K562 (cell line): ENCODE data around the gene PRKCB. TPM values are rescaled to one million over a fixed set of nuclear protein-coding genes. Genes with fewer than 3 reads are reported as not detected.
A peak's percentile ranks its signal among the peaks of the same experiment; 100 is the strongest.

ENCODE experiments used
- microRNA-seq: library from miRNA; unstranded; fragments of <30 nt; microRNA quantifications from one replicate; pipeline ENCODE4, GENCODE V29; 2018; ENCODE audit warnings: borderline microRNAs expressed
- polyA plus RNA-seq, 8 experiments: library from polyadenylated mRNA; depleted of rRNA in 4 of 8; stranded (reverse) in 5 of 8; unstranded in 3 of 8; fragments of >200 nt; fragmentation: Nextera tagmentation in 2 of 8; fragmentation: Illumina TruSeq in 1 of 8; extraction: Ambion mirVana in 2 of 8; extraction: Trizol in 1 of 8; gene quantifications; 2 replicates each; pipeline versions ENCODE4 v1.2.1 to v1.2.3, GENCODE V29; 2011 to 2014; ENCODE audit warnings: inconsistent platforms in 1 of 8, missing spikeins in 1 of 8
- small RNA-seq: library from RNA; depleted of rRNA; stranded (forward); fragments of <200 nt; gene quantifications from one replicate; pipeline ENCODE3, GENCODE V24; 2014
- total RNA-seq, 7 experiments: library from RNA; depleted of rRNA in 6 of 7; stranded (reverse); fragments of >200 nt in 6 of 7; fragmentation: Illumina TruSeq in 2 of 7; extraction: Trizol in 2 of 7; gene quantifications; 2 replicates each; pipeline versions ENCODE4 v1.2.1 to v1.2.3, GENCODE V29; 2011 to 2021; ENCODE audit warnings: low replicate concordance in 1 of 7

Gene PRKCB
- total and polyA plus RNA-seq, 9 of the 15 experiments (the other 6 are each of a cell fraction or from before 2014, with no cell fraction given): 49.9 to 276 (median 148) TPM

Small RNAs within 50 kb of the gene (microRNA-seq; reads per million reads assigned to microRNA genes)
- 0.46 reads per million for gene MIR1273H

Small RNAs within 50 kb of the gene (small RNA-seq; reads per million reads assigned to genes)
- gene MIR1273H: 1.9 reads per million, percentile 80 among the genes with 10 or more reads in this experiment

Other genes starting within 250 kb of the PRKCB start
- 355 and 382 TPM in 2 replicates for gene NDUFAB1, start 239.7 kb upstream of the PRKCB start, total RNA-seq (2014; rRNA removed)
- gene NDUFAB1, start 239.7 kb upstream of the PRKCB start, total RNA-seq (2014; rRNA removed; fragmentation: Illumina TruSeq; extraction: Trizol): 234 and 245 TPM in 2 replicates
- gene NDUFAB1, start 239.7 kb upstream of the PRKCB start, total RNA-seq (2015; rRNA removed; fragmentation: Illumina TruSeq; extraction: Trizol): 215 and 235 TPM in 2 replicates
- gene NDUFAB1, start 239.7 kb upstream of the PRKCB start, total RNA-seq (2021): 238 and 260 TPM in 2 replicates
- gene NDUFAB1, start 239.7 kb upstream of the PRKCB start, polyA plus RNA-seq (2011; rRNA removed): 246 and 317 TPM in 2 replicates
- 143 and 182 TPM in 2 replicates for gene NDUFAB1, start 239.7 kb upstream of the PRKCB start, polyA plus RNA-seq (2014; fragmentation: Illumina TruSeq; extraction: Trizol)
- gene NDUFAB1, start 239.7 kb upstream of the PRKCB start, polyA plus RNA-seq (2014; fragmentation: Nextera tagmentation; extraction: Ambion mirVana): 100 to 1,000 TPM; 123 to 240 TPM
- 481 and 558 TPM in 2 replicates for gene NDUFAB1, start 239.7 kb upstream of the PRKCB start, polyA plus RNA-seq (2014; rRNA removed)
- gene PALB2, start 194.7 kb upstream of the PRKCB start, total RNA-seq (2014; rRNA removed): 11.5 and 14.0 TPM in 2 replicates
- gene PALB2, start 194.7 kb upstream of the PRKCB start, total RNA-seq (2014; rRNA removed; fragmentation: Illumina TruSeq; extraction: Trizol): 22.5 and 26.7 TPM in 2 replicates
- gene PALB2, start 194.7 kb upstream of the PRKCB start, total RNA-seq (2015; rRNA removed; fragmentation: Illumina TruSeq; extraction: Trizol): 22.2 and 25.8 TPM in 2 replicates
- gene PALB2, start 194.7 kb upstream of the PRKCB start, total RNA-seq (2021): 16.5 and 17.9 TPM in 2 replicates
- gene PALB2, start 194.7 kb upstream of the PRKCB start, polyA plus RNA-seq (2011; rRNA removed): 12.5 and 14.9 TPM in 2 replicates
- gene PALB2, start 194.7 kb upstream of the PRKCB start, polyA plus RNA-seq (2014; fragmentation: Illumina TruSeq; extraction: Trizol): 15.0 and 19.1 TPM in 2 replicates
- 10 to 100 TPM in 1 of 2 experiments, 1 to 10 TPM in 1; 7.0 to 10.3 TPM for gene PALB2, start 194.7 kb upstream of the PRKCB start, polyA plus RNA-seq (2014; fragmentation: Nextera tagmentation; extraction: Ambion mirVana)
- 15.2 and 16.7 TPM in 2 replicates for gene PALB2, start 194.7 kb upstream of the PRKCB start, polyA plus RNA-seq (2014; rRNA removed)
- 35.2 and 35.8 TPM in 2 replicates for gene DCTN5, start 194.5 kb upstream of the PRKCB start, total RNA-seq (2014; rRNA removed)
- gene DCTN5, start 194.5 kb upstream of the PRKCB start, total RNA-seq (2014; rRNA removed; fragmentation: Illumina TruSeq; extraction: Trizol): 75.9 and 84.3 TPM in 2 replicates
- gene DCTN5, start 194.5 kb upstream of the PRKCB start, total RNA-seq (2015; rRNA removed; fragmentation: Illumina TruSeq; extraction: Trizol): 60.7 and 65.6 TPM in 2 replicates
- 78.2 and 81.1 TPM in 2 replicates for gene DCTN5, start 194.5 kb upstream of the PRKCB start, total RNA-seq (2021)
- gene DCTN5, start 194.5 kb upstream of the PRKCB start, polyA plus RNA-seq (2011; rRNA removed): 109 and 149 TPM in 2 replicates
- gene DCTN5, start 194.5 kb upstream of the PRKCB start, polyA plus RNA-seq (2014; fragmentation: Illumina TruSeq; extraction: Trizol): 88.7 and 97.0 TPM in 2 replicates
- gene DCTN5, start 194.5 kb upstream of the PRKCB start, polyA plus RNA-seq (2014; fragmentation: Nextera tagmentation; extraction: Ambion mirVana): 100 to 1,000 TPM in 1 of 2 experiments, 10 to 100 TPM in 1; 45.2 to 123 TPM
- gene DCTN5, start 194.5 kb upstream of the PRKCB start, polyA plus RNA-seq (2014; rRNA removed): 58.9 and 68.4 TPM in 2 replicates
- gene PLK1, start 157.1 kb upstream of the PRKCB start, total RNA-seq (2014; rRNA removed): 76.3 and 90.5 TPM in 2 replicates
- gene PLK1, start 157.1 kb upstream of the PRKCB start, total RNA-seq (2014; rRNA removed; fragmentation: Illumina TruSeq; extraction: Trizol): 36.9 and 45.2 TPM in 2 replicates
- gene PLK1, start 157.1 kb upstream of the PRKCB start, total RNA-seq (2015; rRNA removed; fragmentation: Illumina TruSeq; extraction: Trizol): 35.5 and 35.6 TPM in 2 replicates
- gene PLK1, start 157.1 kb upstream of the PRKCB start, total RNA-seq (2021): 139 and 152 TPM in 2 replicates
- 45.5 and 105 TPM in 2 replicates for gene PLK1, start 157.1 kb upstream of the PRKCB start, polyA plus RNA-seq (2011; rRNA removed)
- 169 and 212 TPM in 2 replicates for gene PLK1, start 157.1 kb upstream of the PRKCB start, polyA plus RNA-seq (2014; fragmentation: Illumina TruSeq; extraction: Trizol)
- gene PLK1, start 157.1 kb upstream of the PRKCB start, polyA plus RNA-seq (2014; fragmentation: Nextera tagmentation; extraction: Ambion mirVana): 10 to 100 TPM; 13.6 to 24.8 TPM
- gene PLK1, start 157.1 kb upstream of the PRKCB start, polyA plus RNA-seq (2014; rRNA removed): 72.2 and 87.6 TPM in 2 replicates
- gene ERN2, start 122.8 kb upstream of the PRKCB start, total RNA-seq (2014; rRNA removed): 1.5 and 2.1 TPM in 2 replicates
- 0.67 and 0.69 TPM in 2 replicates for gene ERN2, start 122.8 kb upstream of the PRKCB start, total RNA-seq (2014; rRNA removed; fragmentation: Illumina TruSeq; extraction: Trizol)
- 1.0 TPM in 1 of 2 replicates, not detected in the other for gene ERN2, start 122.8 kb upstream of the PRKCB start, total RNA-seq (2015; rRNA removed; fragmentation: Illumina TruSeq; extraction: Trizol)
- 0.22 and 0.36 TPM in 2 replicates for gene ERN2, start 122.8 kb upstream of the PRKCB start, total RNA-seq (2021)
- 0.12 and 0.33 TPM in 2 replicates for gene ERN2, start 122.8 kb upstream of the PRKCB start, polyA plus RNA-seq (2011; rRNA removed)
- not detected in 2 replicates for gene ERN2, start 122.8 kb upstream of the PRKCB start, polyA plus RNA-seq (2014; fragmentation: Illumina TruSeq; extraction: Trizol)
- gene ERN2, start 122.8 kb upstream of the PRKCB start, polyA plus RNA-seq (2014; fragmentation: Nextera tagmentation; extraction: Ambion mirVana): not detected
- gene ERN2, start 122.8 kb upstream of the PRKCB start, polyA plus RNA-seq (2014; rRNA removed): 0.07 TPM in 1 of 2 replicates, not detected in the other
- gene CHP2, start 81.0 kb upstream of the PRKCB start, total RNA-seq (2014; rRNA removed): 0.50 and 1.1 TPM in 2 replicates
- gene CHP2, start 81.0 kb upstream of the PRKCB start, total RNA-seq (2014; rRNA removed; fragmentation: Illumina TruSeq; extraction: Trizol): 0.80 and 0.83 TPM in 2 replicates
- 0.76 and 0.87 TPM in 2 replicates for gene CHP2, start 81.0 kb upstream of the PRKCB start, total RNA-seq (2015; rRNA removed; fragmentation: Illumina TruSeq; extraction: Trizol)
- 0.95 and 1.1 TPM in 2 replicates for gene CHP2, start 81.0 kb upstream of the PRKCB start, total RNA-seq (2021)
- 0.43 and 0.85 TPM in 2 replicates for gene CHP2, start 81.0 kb upstream of the PRKCB start, polyA plus RNA-seq (2011; rRNA removed)
- gene CHP2, start 81.0 kb upstream of the PRKCB start, polyA plus RNA-seq (2014; fragmentation: Illumina TruSeq; extraction: Trizol): 0.78 and 1.1 TPM in 2 replicates
- gene CHP2, start 81.0 kb upstream of the PRKCB start, polyA plus RNA-seq (2014; fragmentation: Nextera tagmentation; extraction: Ambion mirVana): under 1 TPM; 0.23 to 0.45 TPM
- gene CHP2, start 81.0 kb upstream of the PRKCB start, polyA plus RNA-seq (2014; rRNA removed): 1.1 and 1.2 TPM in 2 replicates